ENCODE measurements around the gene PDE7B.

PDE7B gene

GRCh38 chr6:135906972-135907465 is 55.5 kb downstream of the PDE7B start:
- TF ChIP-seq CTCF (IDR thresholded peaks at IDR 0.05; ENCODE audit: insufficient read depth, low read length, poor library complexity, severe bottlenecking), result no peak
- H3K36me3 ChIP-seq (ENCODE audit: control insufficient read depth, insufficient read depth, low read length), result no peaks in the 10 kb centered on the region
- DNase-seq (ENCODE audit: extremely low read depth, insufficient read length), result no peak
- no peaks in the 10 kb centered on the region for H3K27me3 ChIP-seq (replicated peaks; ENCODE audit: control insufficient read depth, insufficient read depth, low read length)
- H3K4me3 ChIP-seq (replicated peaks; ENCODE audit: low read depth, low read length), result no peak overlapping the region

- DNase-seq (ENCODE audit: extremely low read depth, insufficient read length), result peak; percentile 20
- TF ChIP-seq CTCF (IDR thresholded peaks at IDR 0.05; ENCODE audit: insufficient read depth, low read length, poor library complexity, severe bottlenecking), result peak; percentile 64
- Histone ChIP-seq H3K36me3 (ENCODE audit: control insufficient read depth, insufficient read depth, low read length) (no peaks in the 10 kb centered on the region), H3K4me3 (replicated peaks; ENCODE audit: low read depth, low read length) (no peak overlapping the region), H3K27me3 (replicated peaks; ENCODE audit: control insufficient read depth, insufficient read depth, low read length) (no peaks in the 10 kb centered on the region)
Measured at GRCh38 chr6:135909737-135910387, 58.4 kb downstream of the PDE7B start.

DNA sequence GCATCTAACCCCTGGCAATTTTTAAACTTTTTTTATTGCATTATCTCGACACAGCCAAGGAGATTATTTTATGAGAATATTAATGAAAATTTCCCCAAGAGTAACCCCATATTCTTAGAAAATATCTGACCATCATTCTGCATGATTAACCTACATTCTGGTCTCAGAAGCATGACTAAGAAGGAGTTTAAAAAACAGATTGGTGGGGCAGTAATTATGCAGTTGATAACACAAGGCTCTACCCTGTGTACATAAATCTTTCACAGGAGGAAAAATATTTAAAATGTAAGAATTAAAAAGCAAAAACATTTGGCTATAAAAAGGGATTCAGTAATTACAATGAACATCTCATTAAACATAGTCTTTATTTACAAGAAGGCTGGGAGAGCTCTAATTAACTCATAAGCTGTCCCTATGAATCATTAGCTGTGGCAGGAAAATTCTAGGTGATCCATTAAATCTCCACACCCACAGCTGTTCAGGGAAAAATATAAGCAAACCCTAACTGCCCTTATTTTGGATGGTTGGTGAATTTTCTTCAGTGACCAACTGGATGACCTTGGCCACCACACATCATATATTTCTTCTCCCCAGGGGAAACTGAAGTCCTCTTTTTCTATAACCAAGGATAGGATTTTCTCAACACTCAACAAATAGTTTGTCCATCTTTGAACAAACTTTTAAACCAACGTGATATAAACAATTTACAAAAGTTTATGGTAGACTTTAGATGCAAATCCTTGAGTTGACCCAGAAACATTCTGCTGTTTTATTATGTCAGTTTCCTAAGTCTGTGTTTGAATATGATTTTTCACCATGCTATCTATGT is 59.5 kb downstream of the PDE7B start:
- no peak for TF ChIP-seq CTCF (IDR thresholded peaks at IDR 0.05; ENCODE audit: insufficient read depth, low read length, poor library complexity, severe bottlenecking)
- no peak overlapping the region for H3K4me3 ChIP-seq (replicated peaks; ENCODE audit: low read depth, low read length)
- no peaks in the 10 kb centered on the region for H3K27me3 ChIP-seq (replicated peaks; ENCODE audit: control insufficient read depth, insufficient read depth, low read length)
- no peaks in the 10 kb centered on the region for H3K36me3 ChIP-seq (ENCODE audit: control insufficient read depth, insufficient read depth, low read length)
- DNase-seq (ENCODE audit: extremely low read depth, insufficient read length), result no peak

- Histone ChIP-seq H3K27me3 (replicated peaks; ENCODE audit: control insufficient read depth, insufficient read depth, low read length) (no peaks in the 10 kb centered on the region), H3K36me3 (ENCODE audit: control insufficient read depth, insufficient read depth, low read length) (no peaks in the 10 kb centered on the region), H3K4me3 (replicated peaks; ENCODE audit: low read depth, low read length) (no peak overlapping the region)
- no peak for TF ChIP-seq CTCF (IDR thresholded peaks at IDR 0.05; ENCODE audit: insufficient read depth, low read length, poor library complexity, severe bottlenecking)
- DNase-seq (ENCODE audit: extremely low read depth, insufficient read length), result no peak
Measured at GRCh38 chr6:135913785-135914184, 62.3 kb downstream of the PDE7B start.

DNA sequence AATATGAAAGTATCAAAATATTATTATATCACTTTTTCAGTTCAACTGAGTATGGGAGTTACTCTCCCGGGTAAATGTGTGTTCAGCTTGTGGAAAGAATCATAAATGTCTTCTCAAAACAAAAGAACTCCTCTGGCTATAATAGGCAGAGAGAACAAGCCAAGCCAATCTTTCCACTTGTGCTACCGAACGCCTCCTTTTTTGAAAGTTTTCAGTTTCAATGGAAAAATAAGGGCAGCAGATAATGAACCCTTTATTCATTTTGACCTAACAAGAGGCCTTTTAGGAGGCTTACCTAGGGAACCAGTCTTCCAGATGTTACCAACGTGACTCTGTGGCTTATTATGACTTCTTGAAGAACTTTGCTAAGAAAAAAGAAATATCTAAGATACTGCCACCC is 67.5 kb downstream of the PDE7B start:
- Histone ChIP-seq H3K27me3 (replicated peaks; ENCODE audit: control insufficient read depth, insufficient read depth, low read length) (no peaks in the 10 kb centered on the region), H3K4me3 (replicated peaks; ENCODE audit: low read depth, low read length) (no peak overlapping the region), H3K36me3 (ENCODE audit: control insufficient read depth, insufficient read depth, low read length) (no peaks in the 10 kb centered on the region)
- no peak for DNase-seq (ENCODE audit: extremely low read depth, insufficient read length)
- no peak for TF ChIP-seq CTCF (IDR thresholded peaks at IDR 0.05; ENCODE audit: insufficient read depth, low read length, poor library complexity, severe bottlenecking)

Measured in GM06990 (cell line).